Keratinocyte (primary cell): ENCODE results near the gene CGN. TPM values are rescaled to one million over a fixed set of nuclear protein-coding genes. Genes with fewer than 3 reads are reported as not detected.

ENCODE experiments used
- DNase-seq: peaks from one replicate; pipeline ENCODE4 v3.0.0-alpha.2; 2011; ENCODE audit warnings: low read depth, missing footprints, low spot score
- FAIRE-seq: peaks from 2 replicates; lab custom pipeline; 2011; peaks lifted over from hg19 to GRCh38; lab: Jason Lieb, UNC
- H2AFZ ChIP-seq: 2 replicates; pipeline ENCODE4 v1.6.0; 2012; ENCODE audit warnings: low read length, control low read depth, inconsistent platforms; ENCODE audit not compliant: control insufficient read depth
- H3K27ac ChIP-seq: 2 replicates; pipeline ENCODE4 v1.5.1; 2011; ENCODE audit warnings: low read length; ENCODE audit not compliant: control insufficient read depth, insufficient read depth
- H3K27me3 ChIP-seq: 3 replicates; pipeline ENCODE4 v1.6.0; 2011; ENCODE audit warnings: low read length; ENCODE audit not compliant: control insufficient read depth, insufficient read depth; ENCODE audit errors: extremely low read depth
- H3K36me3 ChIP-seq, 2 experiments: 2 replicates in 1 of 2; 3 replicates in 1 of 2; pipeline ENCODE4 v1.5.1; 2011; ENCODE audit warnings: low read length in 2 of 2, mild to moderate bottlenecking in 1 of 2; ENCODE audit not compliant: control insufficient read depth in 2 of 2, insufficient read depth in 2 of 2; ENCODE audit errors: extremely low read depth in 1 of 2
- H3K4me1 ChIP-seq: 3 replicates; pipeline ENCODE4 v1.5.1; 2011; ENCODE audit warnings: low read length; ENCODE audit not compliant: control insufficient read depth, insufficient read depth; ENCODE audit errors: extremely low read depth
- H3K4me2 ChIP-seq: 3 replicates; pipeline ENCODE4 v1.6.0; 2011; ENCODE audit warnings: low read depth, low read length; ENCODE audit not compliant: control insufficient read depth, insufficient read depth; ENCODE audit errors: extremely low read depth
- H3K4me3 ChIP-seq, 3 experiments: fragments of 200-600 bp in 1 of 3; sonication (generic) in 1 of 3; 2 replicates in 2 of 3; 3 replicates in 1 of 3; pipeline ENCODE4 v1.5.1; 2011 to 2016; ENCODE audit warnings: low read length in 3 of 3, mild to moderate bottlenecking in 3 of 3, control low read depth in 2 of 3, inconsistent platforms in 1 of 3, low read depth in 1 of 3, mixed read lengths in 1 of 3, mixed run types in 1 of 3, moderate library complexity in 1 of 3; ENCODE audit not compliant: control insufficient read depth in 2 of 3, insufficient read depth in 2 of 3; ENCODE audit errors: extremely low read depth in 1 of 3
- H3K79me2 ChIP-seq: 2 replicates; pipeline ENCODE4 v1.6.0; 2012; ENCODE audit warnings: low read length; ENCODE audit not compliant: control insufficient read depth, insufficient read depth
- H3K9ac ChIP-seq: 3 replicates; pipeline ENCODE4 v1.6.0; 2011; ENCODE audit warnings: low read length; ENCODE audit not compliant: control insufficient read depth, insufficient read depth; ENCODE audit errors: extremely low read depth
- H3K9me1 ChIP-seq: 3 replicates; pipeline ENCODE4 v1.6.0; 2011; ENCODE audit warnings: low read length; ENCODE audit not compliant: control insufficient read depth, insufficient read depth; ENCODE audit errors: extremely low read depth
- H3K9me3 ChIP-seq: 2 replicates; pipeline ENCODE4 v1.5.1; 2012; ENCODE audit warnings: low read depth, low read length; ENCODE audit not compliant: control insufficient read depth
- H4K20me1 ChIP-seq: 3 replicates; pipeline ENCODE4 v1.6.0; 2011; ENCODE audit warnings: low read length; ENCODE audit not compliant: control insufficient read depth, insufficient read depth; ENCODE audit errors: extremely low read depth
- CTCF ChIP-seq, 3 experiments: IDR thresholded peaks in 1 of 3; conservative IDR thresholded peaks in 1 of 3; optimal IDR thresholded peaks in 1 of 3; 2 replicates in 2 of 3; 3 replicates in 1 of 3; pipeline versions ENCODE3 to v1.5.1; 2011; ENCODE audit warnings: low read length in 3 of 3, mild to moderate bottlenecking in 3 of 3, moderate library complexity in 2 of 3, control low read depth in 1 of 3, inconsistent platforms in 1 of 3; ENCODE audit not compliant: insufficient read depth in 2 of 3; ENCODE audit errors: extremely low read depth in 1 of 3
- EZH2 ChIP-seq: IDR thresholded peaks from one replicate; pipeline ENCODE4 v1.6.1; 2012; ENCODE audit warnings: inconsistent platforms, mild to moderate bottlenecking, low read length, moderate library complexity
- dilution Hi-C: fragments of 300-500 bp; cut with MboI; formaldehyde crosslinking; loops from one replicate; pipeline ENCODE4 v1.7.0; 2020; ENCODE audit warnings: low sequenced_read_pairs; ENCODE audit not compliant: extremely low pct_ligation_motif_present
- polyA plus RNA-seq, 5 experiments: library from polyadenylated mRNA; depleted of rRNA in 3 of 5; stranded (reverse) in 3 of 5; stranded (forward) in 1 of 5; unstranded in 1 of 5; fragments of >200 nt; gene quantifications; 1 replicate in 1 of 5; 2 replicates in 3 of 5; 3 replicates in 1 of 5; pipeline versions ENCODE4 v1.2.1 to v1.2.3, GENCODE V29; 2011 to 2012; ENCODE audit warnings: missing spikeins in 2 of 5, low read depth in 1 of 5, low replicate concordance in 1 of 5

The CGN gene
- polyA plus RNA-seq, 1 donor (not counting 4 experiments of a cell fraction or from before 2014, with no cell fraction given) = 2.9 TPM

DNA sequence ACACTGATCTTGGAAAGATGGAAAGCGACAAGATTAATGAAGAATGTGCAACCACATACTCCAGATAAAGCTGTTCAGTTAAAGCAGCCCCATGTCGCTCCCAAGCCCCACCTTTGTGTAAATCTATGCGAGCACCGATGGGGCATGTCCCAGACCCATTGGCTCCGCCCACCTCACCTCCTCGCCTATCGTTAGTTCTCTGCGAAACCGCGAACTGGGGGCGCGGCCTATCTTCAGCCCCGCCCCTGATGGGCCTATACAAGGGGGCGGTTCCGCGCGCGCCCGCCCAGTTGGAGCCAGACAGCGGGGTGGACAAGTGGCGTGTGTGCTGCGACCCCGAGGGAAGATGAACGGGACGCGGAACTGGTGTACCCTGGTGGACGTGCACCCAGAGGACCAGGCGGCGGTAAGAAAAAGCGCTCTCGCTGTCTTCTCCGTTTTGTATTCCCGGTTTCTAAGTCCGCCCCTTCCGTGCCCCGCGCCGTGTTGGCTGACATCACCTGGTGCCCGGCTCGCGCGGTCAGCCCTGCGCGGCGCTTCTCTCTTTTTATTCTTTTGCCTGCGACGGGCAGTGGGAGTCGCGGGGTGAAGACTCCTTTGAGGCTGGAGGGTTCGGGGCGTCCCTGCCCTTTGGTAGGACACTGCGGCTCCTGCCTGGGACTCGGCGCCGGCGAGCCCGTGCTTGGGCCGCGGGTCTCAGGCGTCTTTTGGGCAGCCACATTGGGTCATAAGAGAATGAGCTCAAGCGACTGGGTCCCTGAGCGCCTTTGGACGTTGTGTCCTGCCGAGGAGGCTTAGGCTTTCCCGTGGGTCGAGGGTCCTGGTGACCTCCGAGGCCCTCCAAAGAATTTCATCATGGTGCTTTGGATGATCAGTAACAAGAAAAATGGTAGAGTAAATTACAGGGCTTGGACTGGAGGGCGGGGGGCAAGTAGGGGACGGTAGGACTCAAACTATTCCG is 29.1 kb downstream of the CGN start, which contains the start of gene TUFT1:
TSS of gene TUFT1 (plus strand) at position 289 of the 961 bp plus-strand sequence. CDS start at position 347, 58 bp downstream.
- TF ChIP-seq EZH2 = no peak
- no peak for TF ChIP-seq CTCF (optimal IDR thresholded peaks at IDR 0.05 in 1 of 3, IDR thresholded peaks at IDR 0.05 in 1 of 3, conservative IDR thresholded peaks at IDR 0.05 in 1 of 3; ENCODE audit: extremely low read depth in 1 of 3, insufficient read depth in 2 of 3, low read length in 3 of 3)
- H3K9me1 ChIP-seq = no peaks in the 10 kb centered on the region
- no peak within 1 kb of the TSS for H2AFZ ChIP-seq
- H3K27me3 ChIP-seq = no peaks in the 10 kb centered on the region
- peaks cover 9% of the 10 kb centered on the region for H4K20me1 ChIP-seq
- peak within 1 kb of the TSS; percentile 84 for H3K4me2 ChIP-seq
- dilution Hi-C loops = no loop called here
- peak within 1 kb of the TSS; percentile 85 for H3K27ac ChIP-seq
- no peaks in the 10 kb centered on the region for H3K9me3 ChIP-seq
- no peak for FAIRE-seq
- H3K36me3 ChIP-seq = peaks cover 0 to 11% of the 10 kb centered on the region in 2 experiments
- peaks cover 52% of the 10 kb centered on the region for H3K4me1 ChIP-seq
- peak within 1 kb of the TSS; percentile 67 to 95 (median 94) for H3K4me3 ChIP-seq
- peaks cover 48% of the 10 kb centered on the region for H3K79me2 ChIP-seq
- peak within 1 kb of the TSS; percentile 93 for H3K9ac ChIP-seq
- peak; percentile 83 for DNase-seq

DNA sequence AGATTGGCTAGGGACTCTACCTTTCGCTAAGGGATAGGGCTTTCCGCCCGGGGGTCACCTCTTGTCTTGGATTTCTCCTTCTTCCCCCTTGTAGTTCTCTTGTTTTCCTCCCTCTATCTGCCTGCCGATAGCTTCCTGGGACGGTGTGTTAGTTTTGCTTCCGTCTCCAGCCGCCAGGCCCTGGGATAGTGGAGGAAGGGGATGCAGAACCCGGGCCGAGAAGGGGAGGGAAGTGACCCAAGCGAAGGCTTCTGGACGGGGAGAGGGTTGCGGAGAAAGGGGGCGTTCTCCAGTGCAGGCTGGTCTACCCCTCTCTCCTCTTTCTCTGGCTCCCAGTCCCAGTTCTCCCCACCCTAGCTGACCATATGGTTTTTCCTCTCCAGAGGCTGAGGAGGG is 29.8 kb downstream of the CGN start:
- dilution Hi-C loops = no loop called here
- peaks cover 53% of the 10 kb centered on the region for H3K79me2 ChIP-seq
- no peaks in the 10 kb centered on the region for H3K27me3 ChIP-seq
- H3K4me3 ChIP-seq = peak overlapping the region; percentile 67 to 95 (median 94)
- TF ChIP-seq CTCF (optimal IDR thresholded peaks at IDR 0.05 in 1 of 3, IDR thresholded peaks at IDR 0.05 in 1 of 3, conservative IDR thresholded peaks at IDR 0.05 in 1 of 3; ENCODE audit: extremely low read depth in 1 of 3, insufficient read depth in 2 of 3, low read length in 3 of 3) (no peak), EZH2 (no peak)
- peaks cover 2 to 16% of the 10 kb centered on the region in 2 experiments for H3K36me3 ChIP-seq
- H3K9me3 ChIP-seq = no peaks in the 10 kb centered on the region
- H3K9me1 ChIP-seq = no peaks in the 10 kb centered on the region
- FAIRE-seq = no peak
- peak overlapping the region; percentile 93 for H3K9ac ChIP-seq
- peaks cover 52% of the 10 kb centered on the region for H3K4me1 ChIP-seq
- DNase-seq = no peak
- H3K27ac ChIP-seq = peak overlapping the region; percentile 85
- H3K4me2 ChIP-seq = peak overlapping the region; percentile 84
- no peak overlapping the region for H2AFZ ChIP-seq
- peaks cover 9% of the 10 kb centered on the region for H4K20me1 ChIP-seq
